Neural progenitor cell (in vitro differentiated cells): ENCODE data around the gene UCK2. TPM values are rescaled to one million over a fixed set of nuclear protein-coding genes. Genes with fewer than 3 reads are reported as not detected.

Experiments used
- DNase-seq: peaks from one replicate; pipeline ENCODE4 v3.0.0-alpha.2; 2016; ENCODE audit warnings: low spot score
- H2AFZ ChIP-seq: fragments of 200-600 bp; sonication (generic); replicated peaks from 2 replicates; pipeline ENCODE4 v1.6.1; 2016; ENCODE audit warnings: antibody characterized with exemption
- H3F3A ChIP-seq: fragments of 200-600 bp; sonication (generic); 2 replicates; pipeline ENCODE4 v1.6.1; 2016; ENCODE audit warnings: antibody characterized with exemption, low read depth
- H3K27ac ChIP-seq: fragments of 200-600 bp; sonication (generic); 2 replicates; pipeline ENCODE4 v1.5.1; 2016; ENCODE audit warnings: mild to moderate bottlenecking
- H3K27me3 ChIP-seq: fragments of 200-600 bp; sonication (generic); 2 replicates; pipeline ENCODE4 v1.6.1; 2016; ENCODE audit warnings: mild to moderate bottlenecking, moderate library complexity
- H3K36me3 ChIP-seq: fragments of 200-600 bp; sonication (generic); 2 replicates; pipeline ENCODE4 v1.5.1; 2016
- H3K4me1 ChIP-seq: fragments of 200-600 bp; sonication (generic); 2 replicates; pipeline ENCODE4 v1.6.1; 2016; ENCODE audit warnings: mixed run types
- H3K4me2 ChIP-seq: fragments of 200-600 bp; sonication (generic); 2 replicates; pipeline ENCODE4 v1.6.1; 2016
- H3K4me3 ChIP-seq: fragments of 200-600 bp; sonication (generic); 2 replicates; pipeline ENCODE4 v1.5.1; 2016
- H3K79me2 ChIP-seq: fragments of 200-600 bp; sonication (generic); 2 replicates; pipeline ENCODE4 v1.6.1; 2016; ENCODE audit warnings: low read depth
- H3K9ac ChIP-seq: fragments of 200-600 bp; sonication (generic); 2 replicates; pipeline ENCODE4 v1.6.1; 2016
- H3K9me3 ChIP-seq: fragments of 200-600 bp; sonication (generic); 2 replicates; pipeline ENCODE4 v1.5.1; 2016; ENCODE audit warnings: low read depth
- H4K20me1 ChIP-seq: fragments of 200-600 bp; sonication (generic); 2 replicates; pipeline ENCODE4 v1.6.1; 2016; ENCODE audit warnings: low read depth
- H3K27ac Mint-ChIP-seq: 3 replicates; pipeline ENCODE4 v1.8.0; 2021; ENCODE audit warnings: mixed read lengths
- H3K27me3 Mint-ChIP-seq: 2 replicates; pipeline ENCODE4 v1.8.0; 2022; ENCODE audit warnings: low read depth, mild to moderate bottlenecking, inconsistent platforms, moderate library complexity, mixed read lengths; ENCODE audit not compliant: insufficient read depth
- H3K36me3 Mint-ChIP-seq: 3 replicates; pipeline ENCODE4 v1.8.0; 2021; ENCODE audit warnings: mixed read lengths
- H3K4me1 Mint-ChIP-seq: 3 replicates; pipeline ENCODE4 v1.8.0; 2021; ENCODE audit warnings: mixed read lengths
- H3K4me3 Mint-ChIP-seq: 3 replicates; pipeline ENCODE4 v1.8.0; 2021; ENCODE audit warnings: mild to moderate bottlenecking, moderate library complexity, mixed read lengths
- H3K9me3 Mint-ChIP-seq: 3 replicates; pipeline ENCODE4 v1.8.0; 2020; ENCODE audit warnings: mixed read lengths
- EZH2 ChIP-seq: fragments of 200-600 bp; sonication (generic); IDR thresholded peaks from 2 replicates; pipeline ENCODE4 v1.6.1; 2017; ENCODE audit warnings: antibody characterized with exemption, mild to moderate bottlenecking, moderate library complexity
- EZH2phosphoT487 ChIP-seq: fragments of 200-600 bp; sonication (generic); IDR thresholded peaks from 2 replicates; pipeline ENCODE4 v1.6.1; 2017; ENCODE audit warnings: antibody characterized with exemption
- total RNA-seq: library from RNA; depleted of rRNA; stranded (reverse); fragments of >200 nt; gene quantifications from 2 replicates; pipeline ENCODE4 v1.2.3, GENCODE V29; 2015; ENCODE audit warnings: low replicate concordance
- TF ChIP-seq, protein P1 (sequence below): fragments of 200-600 bp; sonication (generic); IDR thresholded peaks from 2 replicates; pipeline ENCODE4 v1.5.1; 2017; ENCODE audit warnings: antibody characterized with exemption, mild to moderate bottlenecking

Gene UCK2
- total RNA-seq, 1 donor from 2014 or later, result 43.8 TPM

DNA sequence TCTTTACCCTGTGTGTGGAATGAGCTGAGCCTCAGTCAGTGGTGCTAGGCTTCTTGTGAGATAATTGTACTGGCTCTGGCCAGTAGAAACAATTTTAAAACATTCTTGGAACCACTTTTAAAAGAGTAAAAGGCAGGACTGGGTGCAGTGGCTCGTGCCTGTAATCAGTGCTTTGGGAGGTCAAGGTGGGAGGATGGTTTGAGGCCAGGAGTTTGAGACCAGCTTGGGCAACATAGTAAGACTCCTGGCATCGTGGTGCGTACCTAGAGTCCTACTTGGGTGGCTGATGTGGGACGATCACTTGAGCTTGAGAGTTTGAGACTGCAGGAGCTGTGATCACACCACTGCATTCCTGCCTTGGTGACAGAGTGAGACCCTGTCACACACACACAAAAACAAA is 89.8 kb downstream of the UCK2 start:
- Mint-ChIP-seq H3K27me3 (no peaks in the 10 kb centered on the region), H3K27ac (no peak overlapping the region), H3K9me3 (no peaks in the 10 kb centered on the region), H3K4me3 (no peak overlapping the region), H3K36me3 (no peaks in the 10 kb centered on the region), H3K4me1 (no peaks in the 10 kb centered on the region)
- no peak overlapping the region for H3K4me3 ChIP-seq
- no peak for DNase-seq
- TF ChIP-seq EZH2, result no peak
- TF ChIP-seq, protein P1, sequence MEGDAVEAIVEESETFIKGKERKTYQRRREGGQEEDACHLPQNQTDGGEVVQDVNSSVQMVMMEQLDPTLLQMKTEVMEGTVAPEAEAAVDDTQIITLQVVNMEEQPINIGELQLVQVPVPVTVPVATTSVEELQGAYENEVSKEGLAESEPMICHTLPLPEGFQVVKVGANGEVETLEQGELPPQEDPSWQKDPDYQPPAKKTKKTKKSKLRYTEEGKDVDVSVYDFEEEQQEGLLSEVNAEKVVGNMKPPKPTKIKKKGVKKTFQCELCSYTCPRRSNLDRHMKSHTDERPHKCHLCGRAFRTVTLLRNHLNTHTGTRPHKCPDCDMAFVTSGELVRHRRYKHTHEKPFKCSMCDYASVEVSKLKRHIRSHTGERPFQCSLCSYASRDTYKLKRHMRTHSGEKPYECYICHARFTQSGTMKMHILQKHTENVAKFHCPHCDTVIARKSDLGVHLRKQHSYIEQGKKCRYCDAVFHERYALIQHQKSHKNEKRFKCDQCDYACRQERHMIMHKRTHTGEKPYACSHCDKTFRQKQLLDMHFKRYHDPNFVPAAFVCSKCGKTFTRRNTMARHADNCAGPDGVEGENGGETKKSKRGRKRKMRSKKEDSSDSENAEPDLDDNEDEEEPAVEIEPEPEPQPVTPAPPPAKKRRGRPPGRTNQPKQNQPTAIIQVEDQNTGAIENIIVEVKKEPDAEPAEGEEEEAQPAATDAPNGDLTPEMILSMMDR, result no peak
- TF ChIP-seq EZH2phosphoT487, result no peak
- no peak overlapping the region for H3K27ac ChIP-seq
- no peak overlapping the region for H3K4me2 ChIP-seq
- H4K20me1 ChIP-seq, result no peaks in the 10 kb centered on the region
- no peak overlapping the region for H3K9ac ChIP-seq
- H3K4me1 ChIP-seq, result no peaks in the 10 kb centered on the region
- no peaks in the 10 kb centered on the region for H3K27me3 ChIP-seq
- no peak overlapping the region for H2AFZ ChIP-seq
- H3F3A ChIP-seq, result no peaks in the 10 kb centered on the region
- no peaks in the 10 kb centered on the region for H3K79me2 ChIP-seq
- no peaks in the 10 kb centered on the region for H3K36me3 ChIP-seq
- H3K9me3 ChIP-seq, result no peaks in the 10 kb centered on the region

GRCh38 chr1:165924117-165924516 is 96.7 kb downstream of the UCK2 start:
- H3K9me3 Mint-ChIP-seq, result no peaks in the 10 kb centered on the region
- no peak for TF ChIP-seq EZH2
- no peak for TF ChIP-seq EZH2phosphoT487
- TF ChIP-seq, protein P1, result no peak
- Histone ChIP-seq H3K4me1 (no peaks in the 10 kb centered on the region), H3K9ac (no peak overlapping the region), H4K20me1 (no peaks in the 10 kb centered on the region), H3K27ac (no peak overlapping the region), H3K4me2 (no peak overlapping the region), H3K4me3 (no peak overlapping the region), H3K36me3 (no peaks in the 10 kb centered on the region), H3F3A (no peaks in the 10 kb centered on the region), H2AFZ (no peak overlapping the region), H3K79me2 (no peaks in the 10 kb centered on the region), H3K9me3 (no peaks in the 10 kb centered on the region), H3K27me3 (no peaks in the 10 kb centered on the region)
- H3K4me3 Mint-ChIP-seq, result no peak overlapping the region
- H3K27me3 Mint-ChIP-seq, result no peaks in the 10 kb centered on the region
- DNase-seq, result no peak
- no peak overlapping the region for H3K27ac Mint-ChIP-seq
- no peaks in the 10 kb centered on the region for H3K4me1 Mint-ChIP-seq
- no peaks in the 10 kb centered on the region for H3K36me3 Mint-ChIP-seq

GRCh38 chr1:165925498-165926079 is 98.2 kb downstream of the UCK2 start:
- no peaks in the 10 kb centered on the region for H3K36me3 ChIP-seq
- no peaks in the 10 kb centered on the region for H3K4me1 ChIP-seq
- no peak overlapping the region for H3K9ac ChIP-seq
- H3K79me2 ChIP-seq, result no peaks in the 10 kb centered on the region
- no peak overlapping the region for H3K4me2 ChIP-seq
- no peaks in the 10 kb centered on the region for H3F3A ChIP-seq
- no peak for DNase-seq
- no peaks in the 10 kb centered on the region for H3K9me3 Mint-ChIP-seq
- TF ChIP-seq EZH2 (no peak), EZH2phosphoT487 (no peak)
- TF ChIP-seq, protein P1, result no peak
- H3K4me3 ChIP-seq, result no peak overlapping the region
- no peak overlapping the region for H3K27ac ChIP-seq
- H3K27me3 ChIP-seq, result no peaks in the 10 kb centered on the region
- H3K4me3 Mint-ChIP-seq, result no peak overlapping the region
- no peaks in the 10 kb centered on the region for H3K4me1 Mint-ChIP-seq
- no peaks in the 10 kb centered on the region for H3K36me3 Mint-ChIP-seq
- H3K27me3 Mint-ChIP-seq, result no peaks in the 10 kb centered on the region
- H4K20me1 ChIP-seq, result no peaks in the 10 kb centered on the region
- H2AFZ ChIP-seq, result no peak overlapping the region
- H3K27ac Mint-ChIP-seq, result no peak overlapping the region
- H3K9me3 ChIP-seq, result no peaks in the 10 kb centered on the region
